ENCODE data around the gene CNTROB.

Gene CNTROB, protein sequence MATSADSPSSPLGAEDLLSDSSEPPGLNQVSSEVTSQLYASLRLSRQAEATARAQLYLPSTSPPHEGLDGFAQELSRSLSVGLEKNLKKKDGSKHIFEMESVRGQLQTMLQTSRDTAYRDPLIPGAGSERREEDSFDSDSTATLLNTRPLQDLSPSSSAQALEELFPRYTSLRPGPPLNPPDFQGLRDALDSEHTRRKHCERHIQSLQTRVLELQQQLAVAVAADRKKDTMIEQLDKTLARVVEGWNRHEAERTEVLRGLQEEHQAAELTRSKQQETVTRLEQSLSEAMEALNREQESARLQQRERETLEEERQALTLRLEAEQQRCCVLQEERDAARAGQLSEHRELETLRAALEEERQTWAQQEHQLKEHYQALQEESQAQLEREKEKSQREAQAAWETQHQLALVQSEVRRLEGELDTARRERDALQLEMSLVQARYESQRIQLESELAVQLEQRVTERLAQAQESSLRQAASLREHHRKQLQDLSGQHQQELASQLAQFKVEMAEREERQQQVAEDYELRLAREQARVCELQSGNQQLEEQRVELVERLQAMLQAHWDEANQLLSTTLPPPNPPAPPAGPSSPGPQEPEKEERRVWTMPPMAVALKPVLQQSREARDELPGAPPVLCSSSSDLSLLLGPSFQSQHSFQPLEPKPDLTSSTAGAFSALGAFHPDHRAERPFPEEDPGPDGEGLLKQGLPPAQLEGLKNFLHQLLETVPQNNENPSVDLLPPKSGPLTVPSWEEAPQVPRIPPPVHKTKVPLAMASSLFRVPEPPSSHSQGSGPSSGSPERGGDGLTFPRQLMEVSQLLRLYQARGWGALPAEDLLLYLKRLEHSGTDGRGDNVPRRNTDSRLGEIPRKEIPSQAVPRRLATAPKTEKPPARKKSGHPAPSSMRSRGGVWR
- total RNA-seq, result 34.8 to 37.8 reads per million in 2 experiments

DNA sequence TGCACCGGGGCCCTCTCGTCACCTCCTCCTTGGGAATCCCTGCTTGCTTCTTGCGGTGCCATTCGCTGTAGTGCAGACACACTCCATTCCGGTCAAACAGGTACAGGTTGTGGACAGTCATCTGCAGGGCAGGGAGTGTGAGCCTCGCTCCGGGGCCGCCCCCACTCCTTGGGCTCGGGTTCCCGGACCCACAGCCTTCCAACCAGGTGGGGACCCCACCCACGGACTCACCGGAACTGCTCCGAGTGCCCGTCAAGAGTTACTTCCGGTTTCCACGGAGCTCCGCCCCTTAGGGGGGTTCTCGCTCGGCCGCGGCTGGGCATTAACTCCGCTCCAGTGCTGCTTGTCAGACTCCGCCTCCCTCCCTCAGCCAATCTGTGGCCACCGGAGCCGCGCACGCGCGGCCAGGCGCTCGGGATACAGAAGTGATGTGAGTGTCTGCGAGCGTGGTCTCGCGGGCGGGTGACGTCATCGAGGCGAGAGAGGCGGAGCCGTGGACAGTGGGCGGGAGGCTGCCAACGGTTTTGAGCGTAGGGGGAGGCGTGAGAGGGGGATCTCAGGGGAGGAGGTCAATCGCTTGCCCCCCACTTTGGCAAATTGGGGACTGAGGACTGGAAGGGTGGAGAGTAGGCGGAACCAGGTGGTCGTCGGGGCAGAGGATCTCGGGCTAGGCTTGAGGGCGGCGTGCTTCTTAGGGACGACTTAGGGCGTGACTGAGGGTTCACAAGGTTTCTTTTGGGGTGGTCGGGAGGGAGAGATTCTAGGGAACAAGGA, at the start of gene CNTROB, which contains the start of gene TRAPPC1:
CNTROB (plus strand) TSS at position 498 of the 774 bp plus-strand sequence. CDS start 874 bp downstream, outside the sequence.
TRAPPC1 (minus strand) TSS at position 238 of the 774 bp plus-strand sequence; CDS start at position 121, 117 bp downstream.
- DNase-seq (ENCODE audit: low read depth), result peak; percentile 99

DNA sequence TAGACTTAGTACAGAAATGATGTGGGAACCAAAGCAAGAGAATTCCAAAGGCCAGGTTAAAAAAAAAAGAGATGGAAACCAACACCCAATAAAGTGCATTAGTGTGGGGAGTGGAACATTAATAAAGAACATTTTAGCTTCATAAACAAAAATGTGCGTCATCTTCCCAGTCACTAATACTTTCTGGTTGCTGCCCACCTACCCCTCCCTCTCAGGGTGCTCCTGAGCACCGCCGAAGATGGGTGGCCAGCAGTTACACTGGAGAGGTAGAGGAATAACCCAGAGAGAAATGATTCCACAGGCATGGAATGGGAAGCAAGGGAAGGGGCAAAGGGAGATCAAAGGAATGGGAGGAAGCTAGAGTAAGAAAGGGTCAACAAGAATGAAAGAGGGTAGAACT, 49.4 kb upstream of the CNTROB start:
- no peak for DNase-seq (ENCODE audit: low read depth)

DNA sequence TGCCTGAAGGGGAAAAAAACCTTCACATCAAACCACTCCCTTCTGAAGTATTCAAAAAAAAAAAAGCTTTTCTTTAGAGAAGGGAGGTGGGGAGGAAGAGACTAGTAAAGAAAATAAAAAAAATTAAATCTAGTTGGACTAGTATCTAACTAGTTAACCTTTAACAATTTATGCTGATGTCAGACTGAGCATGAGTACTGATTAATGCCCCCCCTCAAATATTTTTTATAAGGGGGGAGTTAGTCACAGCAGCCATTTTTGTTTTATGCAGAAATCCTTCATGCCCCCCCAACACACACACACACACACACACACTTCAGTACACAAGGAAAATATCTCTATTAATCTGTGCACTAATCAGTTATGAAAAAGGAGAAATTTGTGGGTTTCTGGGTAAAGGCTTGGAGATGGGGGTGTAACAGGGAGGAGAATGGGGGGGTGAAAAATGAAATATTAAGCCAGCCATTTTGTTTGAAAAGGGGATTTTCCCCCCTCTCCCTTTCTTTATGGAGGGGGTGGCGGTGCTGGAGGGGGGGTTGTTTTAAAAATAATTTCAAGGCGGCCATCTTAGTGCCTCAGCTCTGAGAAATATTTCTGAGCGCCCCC, 48.1 kb upstream of the CNTROB start:
- peak; percentile 21 for DNase-seq (ENCODE audit: low read depth)

DNA sequence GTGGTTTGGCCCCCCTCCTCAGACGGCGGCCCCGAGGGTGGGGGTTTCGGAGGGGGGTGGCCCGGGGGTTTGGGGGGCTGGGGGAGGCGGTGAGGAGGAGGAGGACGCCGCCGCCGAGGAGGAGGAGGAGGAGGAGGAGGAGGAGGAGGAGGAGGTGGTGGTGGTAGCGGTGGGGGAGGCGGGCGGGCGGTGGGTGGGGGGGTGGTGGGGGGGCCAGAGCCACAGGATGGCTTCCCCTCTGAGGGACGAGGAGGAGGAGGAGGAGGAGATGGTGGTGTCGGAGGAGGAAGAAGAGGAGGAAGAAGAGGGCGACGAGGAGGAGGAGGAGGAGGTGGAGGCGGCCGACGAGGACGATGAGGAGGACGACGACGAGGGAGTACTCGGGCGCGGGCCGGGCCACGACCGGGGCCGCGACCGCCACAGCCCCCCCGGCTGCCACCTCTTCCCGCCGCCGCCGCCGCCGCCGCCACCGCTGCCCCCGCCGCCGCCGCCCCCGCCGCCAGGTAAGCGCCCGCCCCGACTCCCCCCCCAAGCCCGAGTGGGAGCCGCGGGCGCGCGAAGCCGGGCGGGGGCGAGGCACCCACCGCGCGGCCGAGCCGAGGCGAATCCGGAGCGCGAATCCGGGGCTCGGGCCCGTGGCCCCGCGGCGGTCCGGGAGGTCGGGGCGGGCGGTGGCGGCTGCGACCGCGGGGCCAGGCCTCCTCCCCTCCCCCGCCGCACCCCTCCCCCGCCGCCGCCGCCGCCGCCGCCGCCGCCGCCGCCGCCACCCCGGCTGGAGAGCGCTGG, 47.2 kb upstream of the CNTROB start:
- DNase-seq (ENCODE audit: low read depth), result peak; percentile 22

DNA sequence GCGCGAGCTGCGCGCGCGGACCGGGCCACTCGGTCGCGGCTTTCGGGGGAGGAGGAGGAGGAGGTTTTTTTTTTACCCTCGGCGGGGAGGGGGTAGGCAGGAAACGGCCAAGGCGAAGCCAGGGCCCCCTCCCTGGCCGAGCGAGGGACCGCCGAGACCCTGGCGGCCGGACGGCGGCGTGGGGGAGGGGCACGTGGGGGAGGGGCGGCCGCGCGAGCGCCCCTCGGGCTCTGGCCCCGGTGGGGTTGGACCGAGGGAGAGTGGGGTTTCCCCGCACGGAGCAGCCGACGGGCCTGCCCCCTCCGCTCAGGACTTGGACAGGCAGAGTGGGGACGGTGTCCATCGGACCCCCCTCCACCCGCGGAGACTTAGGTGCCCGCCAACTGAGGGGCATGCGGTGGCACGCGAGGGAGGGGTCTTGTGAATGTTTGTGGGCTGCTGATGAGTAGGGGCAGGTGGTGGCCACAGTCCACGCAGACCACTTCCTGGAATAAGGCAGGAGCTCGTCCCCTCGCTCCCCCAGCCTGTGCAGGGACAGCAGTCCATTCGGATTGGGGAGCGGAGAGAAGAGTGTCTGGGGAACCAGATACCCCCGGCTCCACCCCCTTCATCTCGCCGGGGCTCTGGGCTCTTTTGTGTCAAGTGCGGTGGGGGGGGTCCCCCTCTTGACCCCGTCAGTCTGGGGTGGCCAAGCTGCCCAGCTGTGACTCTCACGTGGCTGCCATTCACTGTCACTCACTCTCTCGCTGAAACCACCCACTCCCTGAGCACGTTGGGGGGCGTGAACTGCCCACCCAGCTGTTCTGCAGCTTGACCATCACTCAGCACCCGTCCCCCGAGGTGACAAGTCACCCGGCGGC, 46.4 kb upstream of the CNTROB start:
- peak; percentile 4 for DNase-seq (ENCODE audit: low read depth)

DNA sequence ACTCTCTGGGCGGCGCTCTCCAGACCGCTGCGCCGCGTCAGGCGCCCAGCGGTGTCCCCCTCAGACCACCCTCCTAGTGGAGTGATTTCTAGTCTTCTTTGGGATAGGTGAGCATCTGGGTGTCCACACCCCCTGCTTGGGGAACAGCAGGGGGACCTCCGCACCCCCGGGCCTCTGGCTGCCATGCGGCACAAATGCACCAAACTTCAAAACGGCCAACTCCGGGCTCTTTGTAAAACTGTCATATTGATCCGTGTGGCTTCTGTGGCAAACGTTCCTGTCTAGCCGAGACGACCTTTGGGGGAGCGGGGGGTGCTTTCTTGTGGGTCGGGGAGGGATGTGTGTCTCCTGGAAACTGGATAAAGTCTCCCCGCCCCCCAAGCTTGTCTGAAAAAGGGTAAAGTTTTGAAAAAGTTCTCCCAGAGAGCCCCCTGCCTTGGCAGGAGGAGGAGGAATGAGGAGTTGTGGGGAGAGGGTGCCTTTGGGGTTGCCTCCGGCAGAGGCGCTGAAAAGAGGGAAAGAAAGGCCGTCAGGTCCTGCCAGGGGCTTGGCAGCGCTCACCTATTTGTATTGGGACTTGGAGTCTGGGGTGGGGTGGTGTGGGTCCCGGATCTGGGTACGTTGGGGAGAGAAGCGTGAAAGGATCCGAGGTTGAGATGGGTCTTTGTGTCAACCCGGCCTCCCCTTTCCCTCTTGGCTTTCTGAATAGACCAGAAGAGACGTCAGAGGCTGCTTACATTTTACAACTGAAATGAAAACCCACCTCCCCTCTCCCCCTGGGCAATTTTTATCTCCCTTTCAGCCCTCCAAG, 45.6 kb upstream of the CNTROB start:
- peak; percentile 64 for DNase-seq (ENCODE audit: low read depth)

DNA sequence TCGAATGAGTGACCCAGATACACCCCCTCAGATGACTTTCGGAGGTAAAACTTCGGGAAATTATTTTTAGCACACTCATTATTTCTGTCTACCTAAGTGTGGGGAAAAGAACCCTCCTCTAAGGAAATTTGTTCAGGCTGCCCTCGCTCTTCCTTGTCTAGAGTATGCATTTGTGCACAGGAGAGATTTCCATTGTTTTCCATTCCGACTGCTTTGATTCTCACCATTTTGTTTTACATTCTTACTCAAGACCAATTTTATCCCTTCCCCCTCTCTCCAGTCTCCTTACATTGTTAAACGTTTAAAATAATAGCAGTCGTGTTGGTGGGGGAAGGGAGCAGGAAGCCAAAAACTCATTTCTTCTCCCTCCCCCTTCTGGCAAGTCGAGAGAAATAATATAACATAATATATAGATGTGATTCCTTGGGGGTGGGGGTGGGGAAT, 44.9 kb upstream of the CNTROB start:
- DNase-seq (ENCODE audit: low read depth), result no peak

DNA sequence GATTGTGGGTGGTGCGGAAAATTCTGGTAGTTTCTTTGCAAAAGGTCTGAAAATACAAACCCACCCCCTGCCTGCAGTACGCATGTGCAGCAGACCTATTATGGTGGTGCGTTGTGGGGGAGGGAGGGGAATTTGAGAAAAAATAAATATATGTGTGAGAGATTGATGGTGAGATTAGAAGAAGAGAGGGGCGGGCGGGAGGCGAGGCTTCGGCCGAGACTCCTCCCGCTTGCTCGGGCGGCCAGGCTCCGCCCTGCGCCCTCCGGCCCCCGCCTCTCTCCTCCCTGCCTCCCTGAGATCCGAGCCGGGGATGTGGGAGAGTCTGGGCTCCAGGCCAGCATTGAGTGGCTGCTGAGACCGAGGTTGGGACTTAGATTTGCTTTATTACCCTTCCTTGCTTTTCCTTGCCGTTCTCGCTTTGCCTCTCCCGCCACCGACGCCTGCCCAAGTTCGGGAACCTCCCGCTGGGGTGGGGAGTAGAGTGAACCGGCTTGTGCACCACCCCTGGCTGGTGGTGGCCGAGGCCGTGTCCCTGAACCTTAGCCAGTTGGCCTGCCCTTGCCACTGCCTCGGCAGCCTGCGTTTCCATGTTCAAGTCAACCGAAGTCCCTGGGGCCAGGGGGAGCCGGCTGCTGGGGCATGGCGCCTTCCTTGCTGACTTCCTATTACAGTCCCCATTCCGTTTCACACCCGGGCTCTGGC, 44.4 kb upstream of the CNTROB start:
- DNase-seq (ENCODE audit: low read depth), result peak; percentile 82

DNA sequence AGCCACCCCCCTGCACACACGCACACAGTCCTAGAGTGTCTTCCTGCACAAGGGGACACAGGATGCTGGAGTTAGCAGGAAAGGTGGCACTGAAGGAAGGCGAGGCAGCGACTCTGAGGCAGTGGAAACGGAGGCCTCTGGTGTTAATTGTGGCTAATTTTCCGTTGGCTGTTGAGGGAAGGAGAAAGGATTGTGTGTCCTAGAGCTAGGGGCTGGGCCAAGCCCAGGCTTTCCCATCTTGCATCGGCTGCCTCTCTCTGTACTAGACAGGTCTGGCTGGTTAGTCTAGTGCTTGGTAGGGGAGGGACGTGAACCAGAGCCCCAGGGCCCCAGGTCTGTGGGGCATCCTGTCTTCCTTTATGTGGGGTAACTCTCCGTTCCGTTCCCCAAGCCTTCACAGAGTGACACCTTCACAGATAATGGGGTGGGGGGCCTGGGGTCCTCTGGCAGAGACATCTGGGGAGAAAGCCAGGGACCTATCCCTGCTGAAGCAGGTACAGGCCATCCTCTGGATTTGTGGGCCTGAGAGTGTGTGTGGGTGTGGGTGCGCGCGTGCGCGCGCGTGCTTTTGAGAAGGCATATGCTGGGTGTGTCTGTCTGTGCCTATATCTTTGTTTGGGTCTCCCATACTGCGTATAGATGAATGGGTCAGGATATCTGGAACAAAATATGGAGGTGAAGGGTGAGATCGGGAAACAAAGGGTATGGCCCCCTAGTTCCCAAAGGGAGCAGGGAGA, 43.7 kb upstream of the CNTROB start, which contains the start of gene CHD3:
CHD3 (plus strand) TSS at position 606 of the 737 bp plus-strand sequence. CDS start 212 bp downstream, outside the sequence.
- peak; percentile 12 for DNase-seq (ENCODE audit: low read depth)

DNA sequence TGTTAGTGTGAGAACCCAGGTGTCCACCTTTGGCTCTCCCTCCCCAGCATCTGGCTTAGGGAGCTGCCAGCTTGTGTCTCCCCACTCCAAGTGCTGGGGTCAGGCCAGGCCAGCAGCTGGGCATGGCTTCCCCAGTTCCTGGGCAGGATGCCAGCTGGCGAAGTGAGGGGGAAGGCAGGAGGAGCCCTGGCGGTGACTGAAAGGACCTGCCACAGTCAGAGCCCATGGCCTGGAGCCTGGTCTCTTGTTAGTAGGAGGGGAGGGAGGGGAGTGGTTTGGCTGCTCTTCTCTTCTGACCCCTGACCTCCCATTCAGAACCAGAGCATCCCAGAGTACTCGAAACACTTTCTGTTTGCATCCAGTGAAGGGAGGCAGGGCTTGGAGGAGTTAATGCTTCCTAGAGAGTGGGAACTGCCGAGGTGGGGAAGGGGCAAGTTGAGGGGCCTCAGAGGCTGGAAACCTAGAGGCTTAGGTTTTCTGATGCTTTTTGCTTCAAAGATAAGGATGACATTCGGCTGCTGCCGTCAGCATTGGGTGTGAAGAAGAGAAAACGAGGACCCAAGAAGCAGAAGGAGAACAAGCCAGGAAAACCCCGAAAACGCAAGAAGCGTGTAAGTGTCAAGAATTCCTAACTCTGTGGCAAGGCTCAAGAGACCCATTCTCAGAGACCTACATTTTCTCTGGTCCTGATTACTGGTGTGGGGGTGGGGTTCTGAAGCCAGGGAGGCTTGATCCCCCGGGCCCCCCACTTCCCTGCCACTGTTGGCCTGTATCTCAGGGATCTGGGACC, 42.6 kb upstream of the CNTROB start:
- peak; percentile 14 for DNase-seq (ENCODE audit: low read depth)

DNA sequence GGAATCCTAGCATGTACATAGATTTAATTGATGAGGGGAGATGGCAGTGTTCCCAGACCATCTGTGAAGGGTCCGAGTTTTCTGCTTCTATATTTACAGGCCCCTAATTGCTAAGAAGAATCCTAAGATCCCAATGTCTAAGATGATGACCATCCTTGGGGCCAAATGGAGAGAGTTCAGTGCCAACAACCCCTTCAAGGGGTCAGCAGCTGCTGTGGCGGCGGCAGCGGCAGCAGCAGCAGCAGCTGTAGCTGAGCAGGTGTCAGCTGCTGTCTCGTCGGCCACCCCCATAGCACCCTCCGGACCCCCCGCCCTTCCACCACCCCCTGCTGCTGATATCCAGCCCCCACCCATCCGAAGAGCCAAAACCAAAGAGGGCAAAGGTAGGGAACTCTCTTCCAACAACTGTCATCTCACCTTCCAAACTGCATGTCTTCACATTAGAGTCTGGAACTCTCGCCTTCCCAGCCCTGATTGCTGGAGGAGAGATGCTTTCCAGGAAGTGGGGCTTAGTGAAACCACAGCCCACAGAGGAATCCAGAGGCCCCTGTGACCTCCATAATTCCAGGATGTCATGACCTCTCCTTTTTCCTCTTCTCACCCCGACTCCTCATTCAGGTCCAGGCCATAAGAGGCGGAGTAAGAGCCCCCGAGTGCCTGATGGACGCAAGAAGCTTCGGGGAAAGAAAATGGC, 38.7 kb upstream of the CNTROB start:
- DNase-seq (ENCODE audit: low read depth), result no peak

DNA sequence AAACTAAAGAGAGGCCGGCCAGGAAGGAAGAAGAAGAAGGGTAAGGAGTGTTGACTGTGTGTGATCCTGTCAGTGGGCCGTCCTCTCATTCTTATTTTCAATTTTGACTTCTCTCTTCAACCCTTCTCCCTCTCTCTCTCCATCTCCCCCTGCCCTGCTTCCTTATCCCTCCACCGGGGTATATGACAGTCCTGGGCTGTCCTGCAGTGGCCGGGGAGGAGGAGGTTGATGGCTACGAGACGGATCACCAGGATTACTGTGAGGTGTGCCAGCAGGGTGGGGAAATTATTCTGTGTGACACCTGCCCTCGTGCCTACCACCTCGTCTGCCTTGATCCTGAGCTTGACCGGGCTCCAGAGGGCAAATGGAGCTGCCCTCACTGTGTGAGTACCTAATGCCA, 37.8 kb upstream of the CNTROB start:
- DNase-seq (ENCODE audit: low read depth), result no peak

DNA sequence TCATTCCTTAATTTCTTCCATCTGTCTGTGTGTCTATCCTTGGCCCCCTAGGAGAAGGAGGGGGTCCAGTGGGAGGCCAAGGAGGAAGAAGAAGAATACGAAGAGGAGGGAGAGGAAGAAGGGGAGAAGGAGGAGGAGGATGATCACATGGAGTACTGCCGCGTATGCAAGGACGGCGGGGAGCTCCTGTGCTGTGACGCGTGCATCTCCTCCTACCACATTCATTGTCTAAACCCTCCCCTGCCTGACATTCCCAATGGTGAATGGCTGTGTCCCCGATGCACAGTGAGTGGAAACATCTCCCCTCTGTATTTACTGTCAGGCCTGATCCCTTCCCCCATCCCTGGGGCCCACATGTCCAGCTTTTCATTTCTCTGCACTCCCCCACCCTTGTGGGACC, 37.1 kb upstream of the CNTROB start:
- no peak for DNase-seq (ENCODE audit: low read depth)

DNA sequence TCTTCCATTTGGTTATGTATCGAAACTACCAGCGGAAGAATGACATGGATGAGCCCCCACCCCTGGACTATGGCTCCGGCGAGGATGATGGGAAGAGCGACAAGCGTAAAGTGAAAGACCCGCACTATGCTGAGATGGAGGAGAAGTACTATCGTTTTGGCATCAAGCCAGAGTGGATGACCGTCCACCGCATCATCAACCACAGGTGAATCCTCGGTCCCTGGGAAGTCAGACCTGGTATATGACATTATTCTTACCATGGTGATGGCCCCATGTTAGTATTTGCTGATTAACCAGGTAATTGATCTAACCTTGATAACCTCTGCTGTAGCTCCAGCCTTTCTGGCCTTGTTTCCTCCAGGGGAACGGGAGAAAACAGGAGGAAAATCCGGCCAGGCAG, 34.9 kb upstream of the CNTROB start:
- no peak for DNase-seq (ENCODE audit: low read depth)

DNA sequence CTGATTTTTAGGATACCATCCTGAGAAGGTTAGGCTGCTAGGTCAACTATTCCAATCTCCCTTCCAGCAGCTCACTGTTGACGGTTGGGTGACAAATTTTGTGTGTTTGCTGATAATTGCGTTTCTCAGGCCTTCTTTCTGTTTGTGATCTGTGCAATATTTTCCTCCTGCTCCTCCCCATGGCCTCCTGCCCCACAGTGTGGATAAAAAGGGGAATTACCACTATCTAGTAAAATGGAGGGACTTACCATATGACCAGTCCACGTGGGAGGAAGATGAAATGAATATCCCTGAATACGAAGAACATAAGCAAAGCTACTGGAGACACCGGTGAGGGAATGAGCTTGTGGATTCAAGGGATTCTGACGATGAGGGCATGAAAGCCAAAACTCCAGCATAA, 34.2 kb upstream of the CNTROB start:
- DNase-seq (ENCODE audit: low read depth), result no peak
